GM21619 (cell line): ENCODE measurements around the gene LGI4.
A peak's percentile ranks its signal among the peaks of the same experiment; 100 is the strongest.

Source experiments
- ATAC-seq: cut with Tn5 transposase; IDR thresholded peaks from one replicate; pipeline ENCODE4 v1.9.1; 2021; ENCODE audit not compliant: unreplicated experiment

Gene LGI4

DNA sequence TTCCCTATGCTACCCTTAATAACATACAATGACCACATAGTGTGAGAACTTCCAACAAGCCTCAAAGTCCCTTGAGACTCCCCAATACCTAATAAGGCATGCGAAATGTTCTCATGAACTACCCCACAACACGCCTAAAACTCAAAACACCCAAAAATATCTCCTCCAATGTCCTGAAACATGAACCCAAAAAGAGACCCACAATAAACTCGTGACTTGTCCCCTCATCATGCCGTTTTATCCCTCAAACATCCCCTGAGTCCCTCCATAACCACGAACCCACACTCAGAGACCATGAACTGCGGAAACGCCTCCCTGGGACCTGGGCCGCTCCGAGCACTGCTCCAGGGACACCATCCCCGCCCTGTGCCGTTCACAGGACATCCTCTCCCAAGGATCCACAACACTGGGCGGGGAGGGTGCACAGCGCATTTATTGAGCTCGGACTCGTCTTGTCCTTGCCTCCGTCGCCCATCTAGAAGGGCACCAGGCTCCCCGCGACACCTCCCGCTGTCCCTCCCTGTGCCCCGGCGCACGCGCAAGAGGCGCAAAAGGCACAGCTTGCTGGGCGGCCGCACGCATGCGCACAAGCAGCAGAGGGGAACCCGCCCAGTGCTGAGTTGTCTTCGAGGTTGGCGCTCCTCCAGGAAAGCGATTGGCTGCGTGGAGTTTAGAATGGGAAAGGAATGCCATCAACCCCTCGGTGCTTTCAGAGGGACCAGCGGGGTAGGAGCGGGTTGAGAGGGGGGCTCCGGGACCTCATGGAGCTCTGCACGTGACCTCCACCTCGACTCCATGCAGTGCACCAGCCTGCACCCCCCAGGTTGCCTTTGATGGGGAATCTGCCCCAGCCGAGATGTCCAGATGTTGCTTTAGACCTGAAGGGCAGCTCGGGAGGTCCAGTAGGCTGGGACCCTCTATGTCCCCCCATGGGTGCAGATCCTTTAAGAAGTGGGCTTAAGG, 10.5 kb downstream of the LGI4 start:
- ATAC-seq, result peak; percentile 66

- no peak for ATAC-seq
Measured at GRCh38 chr19:35123573-35123972, 11.3 kb downstream of the LGI4 start.

DNA sequence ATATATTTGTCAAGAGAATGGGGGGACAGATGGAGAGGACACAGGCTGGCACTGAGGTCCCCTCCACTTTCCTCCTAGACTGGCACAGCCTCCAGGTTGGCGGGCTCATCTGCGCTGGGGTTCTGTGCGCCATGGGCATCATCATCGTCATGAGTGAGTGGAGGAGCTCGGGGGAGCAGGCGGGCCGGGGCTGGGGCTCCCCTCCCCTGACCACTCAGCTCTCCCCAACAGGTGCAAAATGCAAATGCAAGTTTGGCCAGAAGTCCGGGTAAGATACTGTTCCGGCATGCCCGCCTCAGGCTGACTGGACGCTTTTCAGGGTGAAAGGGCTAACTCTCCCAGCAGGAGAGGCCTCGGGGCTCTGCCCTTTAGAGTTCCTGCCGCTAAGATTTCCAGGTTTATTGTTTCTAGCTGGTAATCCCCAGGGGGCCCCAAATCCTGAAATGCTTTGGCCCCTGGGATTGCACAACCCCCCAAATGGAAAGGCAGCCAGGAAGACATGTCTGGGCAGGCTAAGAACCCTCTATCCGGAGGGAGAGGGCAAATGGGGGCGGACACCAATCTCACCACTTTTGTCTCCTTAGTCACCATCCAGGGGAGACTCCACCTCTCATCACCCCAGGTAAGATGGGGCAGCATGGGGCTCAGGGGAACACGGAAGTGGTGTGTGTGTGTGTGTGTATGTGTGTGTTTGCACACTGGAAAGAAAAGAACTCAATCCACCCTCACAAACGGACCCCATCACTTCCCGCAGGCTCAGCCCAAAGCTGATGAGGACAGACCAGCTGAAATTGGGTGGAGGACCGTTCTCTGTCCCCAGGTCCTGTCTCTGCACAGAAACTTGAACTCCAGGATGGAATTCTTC, 11.9 kb downstream of the LGI4 start:
- no peak for ATAC-seq

GRCh38 chr19:35120898-35121297, 14.0 kb downstream of the LGI4 start:
- no peak for ATAC-seq

DNA sequence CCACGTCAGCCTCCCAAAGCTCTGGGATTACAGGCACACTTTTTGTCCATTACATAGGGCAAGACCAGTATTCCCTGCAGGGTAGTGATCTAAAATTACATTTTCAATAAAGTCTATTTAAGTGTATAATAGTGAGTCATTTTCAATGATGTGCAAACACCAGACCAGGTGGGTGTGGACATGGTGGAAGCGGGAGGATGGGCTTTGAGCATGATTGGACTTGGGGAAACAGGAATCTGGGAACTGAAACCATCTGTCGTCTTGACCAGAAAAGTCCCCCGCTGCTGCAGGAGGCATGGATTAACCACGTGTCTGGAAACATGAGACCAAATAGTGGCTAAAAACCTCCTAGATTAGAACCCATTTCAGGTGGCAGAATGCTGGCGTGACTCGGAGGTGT, 14.4 kb downstream of the LGI4 start:
- no peak for ATAC-seq

DNA sequence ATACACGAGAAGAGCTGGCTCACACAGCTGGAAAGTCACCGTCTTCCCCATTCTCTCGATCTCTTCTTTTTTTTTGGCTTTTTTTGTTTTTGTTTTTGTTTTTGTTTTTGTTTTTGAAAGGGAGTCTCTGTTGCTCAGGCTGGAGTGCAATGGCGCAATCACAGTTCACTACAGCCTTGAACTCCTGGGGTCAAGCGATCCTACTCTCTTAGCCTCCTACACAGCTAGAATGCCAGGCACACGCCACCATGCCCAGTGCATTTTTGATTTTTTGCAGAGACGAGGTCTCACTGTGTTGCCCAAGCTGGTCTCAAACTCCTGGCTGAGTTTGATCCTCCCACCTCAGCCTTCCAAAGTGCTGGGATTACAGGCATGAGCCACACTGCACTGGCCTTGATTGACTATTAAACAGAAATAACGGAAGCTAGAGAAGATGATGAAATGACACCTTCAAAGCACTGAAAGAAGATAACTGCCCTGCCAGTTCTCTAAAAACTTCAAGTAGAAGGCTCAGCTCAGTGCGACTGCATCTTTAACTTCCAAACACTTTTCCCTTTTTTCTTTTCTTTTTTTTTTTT, 15.2 kb downstream of the LGI4 start:
- no peak for ATAC-seq

DNA sequence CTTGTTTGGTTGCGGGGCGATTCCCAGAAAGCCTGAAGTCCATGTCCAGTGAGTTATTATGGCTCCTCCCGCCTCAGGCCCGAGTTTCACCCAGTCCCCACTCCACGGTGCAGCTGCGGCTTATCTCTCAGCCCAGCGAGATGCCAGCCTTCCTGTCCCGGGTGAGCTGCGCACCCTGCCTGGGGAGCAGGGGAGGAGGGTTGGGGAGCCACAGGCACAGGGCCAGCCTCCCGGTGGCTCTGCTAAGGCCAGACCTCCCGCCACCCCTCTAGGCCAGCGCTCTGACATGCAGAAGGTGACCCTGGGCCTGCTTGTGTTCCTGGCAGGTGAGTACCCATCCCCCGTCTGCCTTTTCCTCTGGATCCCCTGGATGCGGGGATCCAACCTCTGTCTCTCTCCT, 15.8 kb downstream of the LGI4 start:
- no peak for ATAC-seq

GRCh38 chr19:35118268-35119020, 16.4 kb downstream of the LGI4 start:
- ATAC-seq, result no peak

DNA sequence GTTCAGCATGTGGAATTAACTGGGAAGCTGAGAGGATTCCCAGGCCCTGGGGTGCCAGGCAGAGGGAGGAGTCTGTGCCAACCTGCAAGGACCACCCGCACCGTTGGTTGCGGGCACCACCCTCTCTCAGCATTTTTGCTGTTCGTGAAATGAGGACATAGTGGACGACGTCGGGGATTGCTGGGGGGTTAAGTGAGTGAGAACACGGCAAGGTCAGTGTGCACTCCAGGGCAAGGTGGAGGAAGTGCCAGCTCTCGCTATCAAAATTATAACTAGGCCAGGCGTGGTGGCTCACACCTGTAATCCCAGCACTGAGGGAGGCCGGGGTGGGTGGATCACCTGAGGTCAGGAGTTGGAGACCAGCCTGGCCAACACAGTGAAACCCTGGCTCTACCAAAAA, 17.1 kb downstream of the LGI4 start:
- no peak for ATAC-seq

DNA sequence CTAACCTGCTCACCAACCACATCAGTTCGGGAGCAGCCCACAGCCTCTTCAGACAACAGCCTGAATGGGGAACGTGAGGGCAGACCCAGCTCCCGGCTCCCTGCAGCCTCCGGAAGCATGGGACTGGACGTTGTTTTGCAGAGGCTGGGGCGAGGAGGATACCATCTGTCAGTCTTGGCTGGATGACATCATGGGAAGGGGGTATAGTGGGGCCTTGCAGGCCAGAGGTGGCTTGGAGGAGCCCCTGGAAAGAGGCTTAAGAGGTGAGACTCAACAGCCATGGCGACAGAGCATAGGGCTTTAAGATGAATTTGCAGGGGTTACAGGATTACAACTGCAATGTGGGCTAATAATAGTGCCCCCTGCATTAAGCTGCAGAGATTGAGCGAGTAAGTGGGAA, 17.7 kb downstream of the LGI4 start:
- no peak for ATAC-seq

DNA sequence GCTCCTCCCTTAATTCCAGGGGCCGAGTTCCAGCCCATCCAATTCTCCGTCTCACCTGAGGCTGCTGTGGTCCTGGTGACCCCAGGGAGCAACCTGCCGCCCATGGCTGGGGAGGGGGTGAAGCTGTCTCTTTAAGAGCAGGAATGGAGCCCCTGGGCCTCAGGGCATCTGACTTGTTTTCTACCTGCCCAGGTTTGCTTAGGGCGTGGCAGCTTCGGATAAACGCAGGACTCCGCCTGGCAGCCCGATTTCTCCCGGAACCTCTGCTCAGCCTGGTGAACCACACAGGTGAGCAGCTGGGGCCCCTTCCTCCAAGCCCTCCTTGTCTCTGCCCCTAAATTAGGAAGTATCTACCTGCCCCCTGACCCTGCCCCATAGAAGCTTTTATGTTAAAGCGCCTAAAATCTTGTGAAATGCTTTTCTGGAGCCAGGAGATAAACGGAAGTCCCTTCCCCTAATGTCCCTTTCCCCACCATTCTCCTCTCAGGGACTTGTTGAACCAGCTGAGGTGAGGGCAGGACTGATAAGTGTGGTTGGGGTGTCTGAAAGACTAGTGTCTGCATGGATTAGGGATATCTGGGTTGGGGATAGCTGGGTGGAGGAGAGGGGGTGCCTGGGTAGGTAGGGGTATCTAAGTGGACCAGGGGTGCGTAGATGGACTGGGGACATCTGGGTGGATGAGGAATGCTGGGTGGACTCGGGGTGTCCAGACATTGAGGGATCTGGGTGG, 18.6 kb downstream of the LGI4 start:
- ATAC-seq, result no peak

GRCh38 chr19:35115177-35115951, 19.5 kb downstream of the LGI4 start, which contains the start of gene FXYD3:
FXYD3 (plus strand) TSS chr19:35115823; CDS start chr19:35119377, 3,554 bp downstream.
- no peak for ATAC-seq

- ATAC-seq, result no peak
Measured at GRCh38 chr19:35114353-35115176, 20.3 kb downstream of the LGI4 start.

GRCh38 chr19:35112995-35113688, 21.7 kb downstream of the LGI4 start:
- no peak for ATAC-seq

DNA sequence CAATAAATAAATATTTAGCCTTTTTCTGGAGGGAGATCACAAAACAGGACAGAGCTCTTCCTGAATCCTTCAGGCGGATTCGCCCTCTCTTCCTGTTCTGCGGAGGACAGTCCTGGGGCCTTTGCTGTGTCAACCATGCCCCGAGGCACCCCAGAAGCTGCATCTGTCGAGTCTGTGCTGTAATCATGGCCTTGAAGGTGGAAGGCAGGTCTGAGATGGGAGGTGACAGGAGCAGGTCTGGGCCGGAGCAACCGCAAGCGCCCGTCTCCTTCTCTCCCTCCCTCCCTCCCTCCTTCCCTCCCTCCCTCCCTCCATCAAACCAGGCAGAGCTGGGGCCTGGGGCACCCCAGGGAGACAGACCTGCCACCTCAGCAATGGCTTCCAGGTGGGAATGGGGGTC, 23.9 kb downstream of the LGI4 start:
- ATAC-seq, result no peak

- no peak for ATAC-seq
Measured at GRCh38 chr19:35109395-35110112, 25.3 kb downstream of the LGI4 start.

DNA sequence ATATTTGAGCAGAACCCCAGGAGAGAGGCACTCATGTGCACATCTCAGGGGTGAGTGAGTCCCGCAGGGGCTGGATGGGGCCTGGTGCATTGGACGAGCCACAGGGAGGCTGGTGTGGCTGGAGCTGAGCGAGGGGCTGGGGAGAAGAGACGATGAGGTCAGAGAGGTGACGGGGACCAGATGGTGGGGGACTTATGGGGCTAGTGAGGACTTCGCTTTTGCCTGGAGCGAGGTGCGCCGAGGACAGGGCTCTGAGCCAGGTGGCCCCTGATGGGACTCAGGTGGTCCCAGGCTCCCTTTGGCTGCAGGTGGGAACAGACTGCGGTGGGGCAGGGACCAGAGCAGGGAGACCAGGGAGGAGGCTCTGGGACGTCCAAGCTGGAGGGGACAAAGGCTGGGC, 26.1 kb downstream of the LGI4 start:
- no peak for ATAC-seq
